HCT116 (cell line): ENCODE results near the gene OTOGL. TPM values are rescaled to one million over a fixed set of nuclear protein-coding genes. Genes with fewer than 3 reads are reported as not detected.

ENCODE experiments used
- ATAC-seq: fragments of 200-7000 bp; cut with Tn5 transposase; 2 replicates; pipeline ENCODE4 v1.9.1; 2020; ENCODE audit warnings: mild to moderate bottlenecking, moderate library complexity
- BruUV-seq: library from RNA; stranded (reverse); fragments of 400-500 nt; replicated peaks from 2 replicates; lab custom pipeline; 2021; lab: Mats Ljungman, UMichigan
- CTCF ChIA-PET: fragments of 300-600 bp; sonication (Branson Sonifier 250); formaldehyde crosslinking; loops from one replicate; lab custom pipeline; 2021; ENCODE audit warnings: antibody characterized with exemption; lab: Charles Lee
- POLR2A ChIA-PET: fragments of 300-600, 350-600 bp; sonication (Branson Sonifier 250); formaldehyde crosslinking; loops from one replicate; lab custom pipeline; 2021; ENCODE audit warnings: antibody characterized with exemption; lab: Charles Lee
- RAD21 ChIA-PET, 2 experiments: fragments of 300-600 bp; sonication (Branson Sonifier 250); formaldehyde crosslinking; loops; one replicate each; lab custom pipeline; 2023; ENCODE audit warnings: low total read pairs in 2 of 2; ENCODE audit not compliant: uncharacterized antibody in 2 of 2, unreplicated experiment in 2 of 2, low non-redundant PET in 1 of 2; lab: Charles Lee
- DNase-seq: peaks from one replicate; pipeline ENCODE4 v3.0.0-alpha.2; 2010; ENCODE audit warnings: low read depth, low spot score
- H2AFZ ChIP-seq: fragments of 200-600 bp; shearing (Covaris generic), sonication (generic); 2 replicates; pipeline ENCODE4 v1.6.1; 2017; ENCODE audit warnings: low read depth, mixed run types, mixed read lengths, antibody characterized with exemption, low read length; ENCODE audit not compliant: poor library complexity, severe bottlenecking
- H3K27ac ChIP-seq: 2 replicates; pipeline ENCODE4 v1.5.1; 2012; ENCODE audit warnings: low read depth, low read length
- H3K27me3 ChIP-seq: fragments of 200-600 bp; sonication (generic); 2 replicates; pipeline ENCODE4 v1.6.1; 2016; ENCODE audit warnings: mixed run types, low read length, mixed read lengths; ENCODE audit not compliant: insufficient read depth
- H3K36me3 ChIP-seq, 2 experiments: fragments of 200-500 bp in 1 of 2; fragments of 200-600 bp in 1 of 2; sonication (Bioruptor generic) in 1 of 2; sonication (generic) in 1 of 2; 2 replicates each; pipeline versions ENCODE4 v1.5.1 to v1.6.1; 2014 to 2016; ENCODE audit warnings: low read length in 2 of 2, inconsistent platforms in 1 of 2, mixed read lengths in 1 of 2, mixed run types in 1 of 2; ENCODE audit not compliant: insufficient read depth in 2 of 2, control insufficient read depth in 1 of 2
- H3K4me1 ChIP-seq, 2 experiments: fragments of 200-600 bp in 1 of 2; sonication (generic) in 1 of 2; 2 replicates each; pipeline versions ENCODE4 v1.5.1 to v1.6.1; 2012 to 2017; ENCODE audit warnings: low read length in 2 of 2, inconsistent platforms in 1 of 2, mild to moderate bottlenecking in 1 of 2, mixed read lengths in 1 of 2, mixed run types in 1 of 2, moderate library complexity in 1 of 2; ENCODE audit not compliant: insufficient read depth in 2 of 2, control insufficient read depth in 1 of 2
- H3K4me2 ChIP-seq: fragments of 200-600 bp; sonication (generic); 2 replicates; pipeline ENCODE4 v1.6.1; 2017; ENCODE audit warnings: mixed run types, low read length, mixed read lengths
- H3K4me3 ChIP-seq, 2 experiments: fragments of 200-600 bp in 1 of 2; sonication (generic) in 1 of 2; replicated peaks in 1 of 2; 2 replicates each; pipeline ENCODE4 v1.5.1; 2011 to 2016; ENCODE audit warnings: low read length in 2 of 2, control low read depth in 1 of 2, low read depth in 1 of 2, mild to moderate bottlenecking in 1 of 2, mixed read lengths in 1 of 2, mixed run types in 1 of 2
- H3K79me2 ChIP-seq: fragments of 200-600 bp; sonication (generic); 2 replicates; pipeline ENCODE4 v1.6.1; 2017; ENCODE audit warnings: mild to moderate bottlenecking, mixed run types, low read length, moderate library complexity, mixed read lengths; ENCODE audit not compliant: insufficient read depth
- H3K9ac ChIP-seq: fragments of 200-600 bp; sonication (generic); 2 replicates; pipeline ENCODE4 v1.6.1; 2016; ENCODE audit warnings: low read length, mixed read lengths
- H3K9me2 ChIP-seq: fragments of 200-600 bp; sonication (generic), shearing (Covaris generic); 2 replicates; pipeline ENCODE4 v1.6.1; 2017; ENCODE audit warnings: mixed run types, mild to moderate bottlenecking, moderate library complexity; ENCODE audit not compliant: insufficient read depth
- H3K9me3 ChIP-seq, 2 experiments: fragments of 200-500 bp in 1 of 2; fragments of 200-600 bp in 1 of 2; sonication (Bioruptor generic) in 1 of 2; sonication (generic) in 1 of 2; 2 replicates each; pipeline ENCODE4 v1.6.1; 2014 to 2017; ENCODE audit warnings: low read length in 2 of 2, mixed read lengths in 2 of 2, inconsistent platforms in 1 of 2, low read depth in 1 of 2, mild to moderate bottlenecking in 1 of 2, mixed run types in 1 of 2, moderate library complexity in 1 of 2; ENCODE audit not compliant: control insufficient read depth in 1 of 2, insufficient read depth in 1 of 2
- H4K20me1 ChIP-seq: fragments of 200-600 bp; sonication (generic), shearing (Covaris generic); 2 replicates; pipeline ENCODE4 v1.6.1; 2017; ENCODE audit warnings: mixed run types, mild to moderate bottlenecking, moderate library complexity; ENCODE audit not compliant: insufficient read depth
- EGR1 ChIP-seq: IDR thresholded peaks from 2 replicates; pipeline ENCODE4 v1.6.1; 2012; ENCODE audit warnings: low read depth
- FOSL1 ChIP-seq: IDR thresholded peaks from 2 replicates; pipeline ENCODE4 v1.6.1; 2012; ENCODE audit warnings: low read depth
- POLR2AphosphoS5 ChIP-seq: IDR thresholded peaks from 2 replicates; pipeline ENCODE4 v1.6.1; 2011; ENCODE audit warnings: mild to moderate bottlenecking, low read depth, low read length, moderate library complexity
- RAD21 ChIP-seq: IDR thresholded peaks from 2 replicates; pipeline ENCODE4 v1.6.1; 2012; ENCODE audit warnings: low read depth, mild to moderate bottlenecking
- SP1 ChIP-seq: IDR thresholded peaks from 2 replicates; pipeline ENCODE4 v1.6.1; 2012; ENCODE audit warnings: low read depth
- SRF ChIP-seq: IDR thresholded peaks from 2 replicates; pipeline ENCODE4 v1.6.1; 2012; ENCODE audit warnings: low read depth
- ZBTB33 ChIP-seq: IDR thresholded peaks from 2 replicates; pipeline ENCODE4 v1.6.1; 2011; ENCODE audit warnings: mild to moderate bottlenecking, low read length, moderate library complexity; ENCODE audit not compliant: insufficient replicate concordance; ENCODE audit errors: extremely low read depth
- intact Hi-C: fragments of 100-400 bp; cut with micrococcal nuclease; formaldehyde crosslinking; loops from 2 replicates; pipeline ENCODE4 v1.10.0; 2022
- total RNA-seq: library from RNA; stranded (reverse); gene quantifications from one replicate; pipeline ENCODE4 v1.2.1, GENCODE V29; 2021; ENCODE audit not compliant: unreplicated experiment

The OTOGL gene
- total RNA-seq, 1 experiment from 2014 or later: not detected

GRCh38 chr12:80118565-80119324 is 19.4 kb downstream of the OTOGL start:
- no peak for ATAC-seq
- no peak overlapping the region for H2AFZ ChIP-seq
- CTCF ChIA-PET: no interaction called here

GRCh38 chr12:80120994-80121393 is 21.7 kb downstream of the OTOGL start:
- H3K9me3 ChIP-seq: no peaks in the 10 kb centered on the region
- H3K27me3 ChIP-seq: no peaks in the 10 kb centered on the region
- BruUV-seq: no TSS peak
- intact Hi-C loops: no loop called here
- TF ChIP-seq SP1 (no peak), POLR2AphosphoS5 (no peak), FOSL1 (no peak), RAD21 (no peak), EGR1 (no peak), ZBTB33 (no peak)
- TF ChIP-seq, all 23 proteins: peak for 0
- POLR2A ChIA-PET: no interaction called here
- H3K9me2 ChIP-seq: no peaks in the 10 kb centered on the region
- RAD21 ChIA-PET: no interaction called here
- no peaks in the 10 kb centered on the region for H3K36me3 ChIP-seq
- no peaks in the 10 kb centered on the region for H4K20me1 ChIP-seq
- no peak overlapping the region for H2AFZ ChIP-seq
- CTCF ChIA-PET: no interaction called here
- no peaks in the 10 kb centered on the region for H3K4me1 ChIP-seq
- ATAC-seq (no peak), DNase-seq (no peak)
- H3K4me3 ChIP-seq: no peak overlapping the region
- H3K9ac ChIP-seq: no peak overlapping the region
- H3K4me2 ChIP-seq: no peak overlapping the region
- H3K79me2 ChIP-seq: no peaks in the 10 kb centered on the region
- no peak overlapping the region for H3K27ac ChIP-seq

More at GRCh38 chr12:80118565-80119324, 19.4 kb downstream of the OTOGL start:
- H3K27me3 ChIP-seq: no peaks in the 10 kb centered on the region
- DNase-seq: no peak
- RAD21 ChIA-PET: no interaction called here
- no peak overlapping the region for H3K4me2 ChIP-seq
- H3K79me2 ChIP-seq: no peaks in the 10 kb centered on the region
- no peak overlapping the region for H3K4me3 ChIP-seq
- no peaks in the 10 kb centered on the region for H3K4me1 ChIP-seq
- TF ChIP-seq SRF (no peak), ZBTB33 (no peak)
- H3K9me3 ChIP-seq: no peaks in the 10 kb centered on the region
- no peak overlapping the region for H3K9ac ChIP-seq
- H3K27ac ChIP-seq: no peak overlapping the region
- H3K36me3 ChIP-seq: no peaks in the 10 kb centered on the region
- H4K20me1 ChIP-seq: no peaks in the 10 kb centered on the region
- H3K9me2 ChIP-seq: no peaks in the 10 kb centered on the region
- intact Hi-C loops: no loop called here
- BruUV-seq: no TSS peak
- POLR2A ChIA-PET: no interaction called here
